Right hindlimb (tissue), 1 donor: Measurements from ENCODE around the gene STK25.
"Not testable (repeated sequence)": the region's sequence is repeated elsewhere in the genome, so short reads cannot be mapped to it uniquely, and the experiment has no call there.

Source experiments
- DNase-seq: peaks from one replicate; pipeline ENCODE4 v3.0.0-alpha.2; 2018

STK25 gene

DNA sequence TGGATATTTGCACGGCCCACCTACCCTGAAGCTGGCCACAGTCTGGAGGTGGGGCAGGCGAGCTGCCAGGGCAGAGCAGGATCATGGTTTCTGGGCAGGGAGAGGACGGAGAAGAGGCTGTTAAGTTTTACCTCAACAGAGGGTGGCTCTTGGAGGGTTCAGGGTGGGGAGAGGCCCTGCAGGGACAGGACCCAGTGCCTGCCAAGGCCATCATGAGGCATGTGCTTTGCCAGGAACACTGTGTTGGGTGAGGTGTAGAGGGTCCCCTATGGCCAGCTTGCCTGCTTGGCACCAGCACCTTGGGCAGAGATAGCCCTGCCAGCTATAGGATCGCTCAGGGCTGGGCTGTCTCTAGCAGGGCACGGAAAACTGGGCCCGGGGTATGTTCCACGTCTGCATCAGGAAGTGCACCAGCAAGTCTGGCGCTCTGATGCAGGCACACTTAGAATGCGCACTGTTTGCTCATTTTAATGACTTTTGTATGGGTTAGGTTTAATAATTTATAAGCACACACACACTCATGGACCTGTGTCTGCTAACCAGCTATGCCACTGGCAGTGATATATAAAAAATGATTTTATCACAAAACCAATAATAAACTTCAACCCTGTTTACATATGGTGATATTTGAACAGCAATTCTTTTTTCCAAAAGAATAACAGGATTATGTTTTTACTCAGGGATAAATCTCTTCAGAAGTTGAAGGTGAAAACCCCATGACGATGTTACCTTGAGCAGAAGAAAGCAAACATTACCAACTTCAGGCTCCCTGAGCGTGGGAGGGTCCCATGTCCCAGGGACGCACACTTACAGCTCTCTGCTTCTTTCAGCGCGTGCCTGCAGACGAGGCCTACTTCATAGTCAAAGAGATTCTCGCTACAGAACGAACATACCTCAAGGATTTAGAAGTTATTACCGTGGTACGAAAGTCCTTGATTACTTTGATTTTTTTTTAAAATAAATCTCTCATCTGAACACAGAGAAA is 46.4 kb downstream of the STK25 start:
- DNase-seq = no peak

DNA sequence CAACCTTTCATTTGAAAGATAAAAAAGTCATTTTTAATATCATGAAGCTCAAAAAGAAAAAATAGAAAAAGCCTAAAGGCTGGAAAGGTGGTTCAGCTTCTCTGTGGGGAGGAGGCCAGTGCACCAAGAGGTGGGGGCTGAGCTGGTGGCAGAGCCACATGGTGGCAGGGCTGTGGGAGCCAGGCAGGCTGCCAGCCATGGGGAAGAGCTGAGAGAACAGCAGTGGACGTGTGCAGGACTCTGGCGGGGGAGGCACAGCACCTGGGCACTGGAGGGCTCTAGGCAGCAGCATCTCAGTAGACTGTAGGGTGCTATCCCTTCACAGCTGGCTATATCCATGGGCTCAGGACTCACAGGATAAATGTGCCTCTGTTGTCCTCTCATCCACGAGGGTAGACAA is 47.8 kb downstream of the STK25 start:
- no peak for DNase-seq

DNA sequence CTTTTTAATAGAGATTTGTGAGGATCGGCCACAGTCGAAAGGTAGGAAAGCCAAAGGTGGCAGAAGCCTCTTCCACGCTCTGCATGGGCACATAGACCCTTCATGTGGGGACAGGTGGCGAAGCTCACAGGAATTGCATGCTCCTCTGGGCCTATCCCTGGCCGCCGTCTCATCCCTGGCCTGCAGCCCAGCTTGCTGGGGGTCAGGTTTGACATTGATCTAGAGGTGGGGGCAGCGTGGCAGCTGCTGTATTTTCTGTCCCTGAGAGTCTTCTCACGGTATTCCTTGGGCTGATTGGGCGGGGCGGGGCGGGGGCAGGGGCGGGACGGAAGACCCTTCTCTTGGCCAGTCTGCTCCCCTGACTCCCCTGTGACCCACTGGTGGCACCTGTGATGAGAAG is 48.9 kb downstream of the STK25 start:
- DNase-seq = no peak

DNA sequence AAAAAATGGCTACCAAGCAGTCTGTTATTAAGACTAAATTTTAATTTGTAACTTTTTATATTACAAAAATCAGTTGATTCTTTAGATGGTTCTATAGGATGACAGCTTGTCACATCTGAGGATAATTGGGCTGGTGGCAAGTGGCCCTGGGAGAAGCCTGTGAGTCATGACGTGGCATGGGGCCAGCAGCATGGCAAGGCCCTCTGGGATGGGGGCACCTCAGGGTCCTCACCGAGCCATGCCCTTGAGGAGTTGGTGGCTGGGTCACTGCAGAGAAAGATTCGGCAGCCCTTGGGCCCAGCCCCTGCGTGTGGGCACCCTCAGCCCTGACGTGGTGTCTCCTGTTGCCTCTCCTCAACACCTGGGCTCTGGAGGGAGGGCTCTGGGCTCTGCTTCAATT is 49.7 kb downstream of the STK25 start:
- DNase-seq = no peak

DNA sequence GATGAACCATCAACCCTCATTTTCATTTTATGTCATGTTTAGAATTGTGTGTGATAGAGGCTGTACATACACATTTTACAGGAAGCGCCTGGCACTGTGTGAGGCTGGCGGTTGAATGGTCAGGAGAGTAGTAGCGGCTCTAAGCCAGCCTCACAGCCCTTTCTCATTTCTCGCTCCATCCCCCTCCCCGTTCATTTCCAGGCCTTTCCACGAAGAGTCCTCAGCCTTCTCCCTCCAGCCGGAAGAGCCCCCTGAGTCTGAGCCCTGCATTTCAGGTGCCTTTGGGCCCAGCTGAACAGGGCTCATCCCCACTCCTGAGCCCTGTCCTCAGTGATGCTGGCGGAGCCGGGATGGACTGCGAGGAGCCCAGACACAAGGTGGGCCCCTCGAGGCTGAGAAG is 51.8 kb downstream of the STK25 start:
- no peak for DNase-seq

DNA sequence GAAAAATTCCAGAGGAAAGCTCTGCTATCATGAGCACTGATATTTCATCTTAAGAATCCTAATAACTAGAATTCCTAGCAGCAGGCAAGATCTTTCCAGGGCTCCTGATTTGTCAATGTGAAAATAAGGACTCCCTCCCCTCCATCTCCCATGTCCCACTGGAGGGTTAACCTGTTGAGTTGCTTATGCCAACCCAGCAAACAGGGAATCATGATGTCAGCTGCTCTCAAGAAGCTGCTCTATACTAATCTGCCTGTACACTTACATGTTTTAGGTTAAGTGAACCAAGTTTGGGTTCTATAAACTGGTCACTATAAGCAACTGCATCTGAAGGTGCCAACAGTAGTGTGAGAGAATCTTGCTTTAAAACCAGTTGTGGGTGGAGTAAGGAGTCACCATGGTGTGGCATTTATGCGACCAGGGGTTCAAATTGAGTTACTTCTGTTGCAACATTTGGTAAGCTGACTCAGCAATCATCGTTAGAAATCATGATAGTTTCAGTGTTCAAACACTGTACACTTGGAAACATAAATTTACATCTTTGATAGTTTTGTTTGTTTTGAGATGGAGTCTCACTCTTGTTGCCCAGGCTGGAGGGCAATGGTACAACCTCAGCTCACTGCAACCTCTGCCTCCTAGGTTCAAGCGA is 53.4 kb downstream of the STK25 start:
- DNase-seq = no peak

DNA sequence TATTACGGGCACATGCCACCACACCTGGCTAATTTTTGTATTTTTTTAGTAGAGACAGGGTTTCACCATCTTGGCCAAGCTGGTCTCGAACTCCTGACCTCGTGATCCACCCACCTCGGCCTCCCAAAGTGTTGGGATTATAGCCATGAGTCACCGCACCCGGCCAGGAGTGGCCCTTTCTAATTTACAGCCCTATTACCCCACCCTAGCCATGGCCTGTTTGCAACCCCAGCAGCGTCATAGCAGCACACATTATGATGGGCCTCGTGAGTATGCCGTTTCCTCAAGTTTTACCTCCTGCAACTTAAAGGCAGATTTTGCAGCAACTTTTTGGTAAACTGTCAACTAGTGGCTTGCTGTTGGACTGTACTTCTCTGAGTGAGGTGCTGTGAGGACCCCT is 54.5 kb downstream of the STK25 start:
- DNase-seq = not testable (repeated sequence)

DNA sequence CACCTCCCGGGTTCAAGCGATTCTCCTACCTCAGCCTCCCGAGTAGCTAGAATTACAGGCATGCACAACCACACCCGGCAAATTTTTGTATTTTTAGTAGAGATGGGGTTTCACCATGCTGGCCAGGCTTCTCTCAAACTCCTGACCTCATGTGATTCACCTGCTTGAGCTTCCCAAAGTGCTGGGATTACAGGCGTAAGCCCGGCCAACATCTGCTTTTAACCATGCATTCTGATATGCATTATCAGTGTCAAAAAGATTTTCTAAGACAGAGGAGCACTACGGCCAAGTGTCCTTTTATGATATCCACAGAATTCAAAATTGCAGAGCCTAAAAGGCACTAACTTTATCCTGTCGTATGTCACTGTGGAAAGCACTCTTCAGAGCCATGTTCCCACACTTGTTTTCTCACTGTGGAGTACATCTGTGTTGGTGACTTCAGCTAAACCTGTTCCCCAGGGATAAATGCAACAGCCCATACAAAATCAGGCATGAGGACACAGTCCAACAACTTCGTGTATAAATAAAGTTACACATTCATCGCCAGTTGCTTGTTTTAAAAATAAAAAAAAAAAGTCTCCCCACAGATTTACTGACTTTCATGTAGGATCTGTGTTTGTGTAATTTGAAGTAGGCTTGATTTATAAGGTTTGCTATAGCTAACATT is 56.4 kb downstream of the STK25 start:
- no peak for DNase-seq

DNA sequence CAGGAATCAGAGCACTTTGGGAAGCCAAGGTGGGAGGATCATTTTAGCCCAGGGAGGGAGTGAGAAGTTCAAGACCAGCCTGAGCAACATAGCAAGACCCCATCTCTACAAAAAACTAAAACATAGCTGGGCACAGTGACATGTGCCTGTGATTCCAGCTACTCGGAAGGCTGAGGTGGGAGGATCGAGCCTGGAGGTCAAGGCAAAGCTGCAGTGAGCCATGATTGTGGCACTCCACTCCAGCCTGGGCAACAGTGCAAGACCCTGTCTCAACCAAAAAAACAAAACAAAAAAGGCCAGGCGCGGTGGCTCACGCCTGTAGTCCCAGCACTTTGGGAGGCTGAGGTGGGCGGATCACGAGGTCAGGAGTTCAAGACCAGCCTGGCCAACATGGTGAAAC is 58.3 kb downstream of the STK25 start:
- DNase-seq = not testable (repeated sequence)

DNA sequence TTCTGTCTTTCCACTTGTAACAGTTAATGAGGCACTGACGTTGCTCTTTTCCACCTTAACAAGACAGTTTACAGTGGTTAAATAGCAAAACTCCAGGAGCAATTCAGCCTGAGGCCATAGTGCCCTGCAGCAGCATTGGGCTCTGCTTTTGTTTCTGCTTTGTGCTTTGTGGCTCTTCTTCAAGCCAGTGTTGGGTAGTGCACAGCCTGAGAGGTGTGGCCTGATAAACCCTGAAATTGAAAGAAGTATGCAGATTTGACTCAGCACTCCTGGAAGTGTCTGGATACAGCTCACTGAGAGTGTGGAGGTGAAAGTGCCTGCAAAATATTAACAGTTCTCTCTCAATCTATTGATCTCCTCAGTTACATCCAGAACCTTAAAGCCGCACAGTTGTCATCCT is 63.0 kb downstream of the STK25 start:
- DNase-seq = no peak

DNA sequence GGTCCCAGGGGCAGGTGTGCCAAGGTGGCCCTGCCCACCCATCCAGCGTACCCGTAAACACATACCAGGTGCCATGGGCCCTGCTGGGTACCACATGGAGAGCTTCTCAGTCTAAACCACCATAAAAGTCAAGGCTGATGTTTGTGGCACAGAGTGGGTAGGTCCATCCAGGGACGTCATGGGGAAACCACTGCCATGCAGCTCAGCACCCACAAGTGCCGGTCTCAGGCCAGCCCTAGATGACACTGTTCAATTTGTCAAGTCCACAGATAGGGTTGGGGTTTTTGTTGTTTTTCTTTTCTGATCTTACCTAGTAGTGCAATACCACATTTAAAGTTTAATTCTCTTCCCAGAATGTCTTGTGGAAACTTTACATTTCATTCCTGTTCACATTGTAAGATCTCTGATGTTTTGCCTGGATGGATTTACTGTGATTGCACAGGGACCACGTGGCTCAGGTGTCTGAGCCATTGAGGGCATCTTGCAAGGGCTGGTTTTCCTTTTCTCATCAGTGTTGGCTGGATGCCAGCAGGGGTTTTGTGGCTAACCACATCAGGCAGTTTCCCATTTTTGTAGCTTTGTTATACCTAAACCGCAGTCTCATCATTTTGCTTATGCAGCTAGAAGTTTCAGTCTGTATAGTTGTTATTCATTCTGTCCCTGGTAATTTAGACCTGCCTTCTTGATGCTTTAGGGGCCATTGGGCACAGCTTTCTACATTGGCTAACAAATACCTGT is 64.7 kb downstream of the STK25 start:
- DNase-seq = no peak
